Measurements from ENCODE around the gene CYB561A3.

CYB561A3 gene

GRCh38 chr11:61368646-61369045, 7.0 kb upstream of the CYB561A3 start:
- DNase-seq: no peak

- DNase-seq: no peak
These were observed 5.7 kb upstream of the CYB561A3 start for GRCh38 chr11:61367406-61367805.

GRCh38 chr11:61364012-61364675, 2.5 kb upstream of the CYB561A3 start:
- DNase-seq: no peak

GRCh38 chr11:61362542-61362875, 827 bp upstream of the CYB561A3 start:
- DNase-seq: peak; percentile 48

- DNase-seq: no peak
These were observed 393 bp downstream of the CYB561A3 start for GRCh38 chr11:61361237-61361740.

- no peak for DNase-seq
These were observed 2.2 kb downstream of the CYB561A3 start for GRCh38 chr11:61359516-61359915.

GRCh38 chr11:61358566-61358965, 3.1 kb downstream of the CYB561A3 start:
- no peak for DNase-seq

GRCh38 chr11:61357894-61358239, 3.8 kb downstream of the CYB561A3 start:
- DNase-seq: no peak

GRCh38 chr11:61357233-61357893, 4.3 kb downstream of the CYB561A3 start:
- DNase-seq: no peak

GRCh38 chr11:61356706-61357105, 5.0 kb downstream of the CYB561A3 start:
- DNase-seq: no peak

GRCh38 chr11:61354208-61354607, 7.5 kb downstream of the CYB561A3 start:
- no peak for DNase-seq

- no peak for DNase-seq
These were observed 8.3 kb downstream of the CYB561A3 start for GRCh38 chr11:61353131-61354067.

GRCh38 chr11:61352038-61352437, 9.6 kb downstream of the CYB561A3 start:
- no peak for DNase-seq

- DNase-seq: no peak
These were observed 10.9 kb downstream of the CYB561A3 start for GRCh38 chr11:61350803-61351202.

GRCh38 chr11:61350336-61350735, 11.3 kb downstream of the CYB561A3 start:
- no peak for DNase-seq

GRCh38 chr11:61349916-61350315, 11.8 kb downstream of the CYB561A3 start:
- no peak for DNase-seq

GRCh38 chr11:61349189-61349751, 12.4 kb downstream of the CYB561A3 start:
- DNase-seq: no peak

GRCh38 chr11:61347916-61348461, 13.7 kb downstream of the CYB561A3 start:
- no peak for DNase-seq

- DNase-seq: no peak
These were observed 15.5 kb downstream of the CYB561A3 start for GRCh38 chr11:61345954-61346843.

- DNase-seq: no peak
These were observed 16.5 kb downstream of the CYB561A3 start for GRCh38 chr11:61345170-61345610.

GRCh38 chr11:61343792-61344745, 17.6 kb downstream of the CYB561A3 start:
- no peak for DNase-seq
